Heart left ventricle (tissue), 16 donors: ENCODE results near the gene FAM163B. TPM values are rescaled to one million over a fixed set of nuclear protein-coding genes. Genes with fewer than 3 reads are reported as not detected.

Experiments used
- ATAC-seq, 4 donors: fragments of 200-7000 bp; cut with Tn5 transposase; one replicate each; pipeline ENCODE4 v1.9.1; 2020 to 2022; ENCODE audit warnings: moderate library complexity in 4 of 4, mild to moderate bottlenecking in 3 of 4, moderate number of reproducible peaks in 1 of 4
- DNase-seq, 5 donors: peaks; one replicate each; pipeline ENCODE4 v3.0.0-alpha.2; 2020
- H3K27ac ChIP-seq, 12 donors: fragments of 200-600 bp; sonication (generic) in 4 of 12; one replicate each; pipeline versions ENCODE4 v1.5.0 to v1.8.0; 2016 to 2022; ENCODE audit warnings: mild to moderate bottlenecking in 2 of 12
- H3K27me3 ChIP-seq, 9 donors: fragments of 200-600 bp; sonication (generic) in 2 of 9; one replicate each; pipeline versions ENCODE4 v1.5.1 to v1.8.0; 2016 to 2022; ENCODE audit warnings: mild to moderate bottlenecking in 3 of 9
- H3K36me3 ChIP-seq, 9 donors: fragments of 200-600 bp; sonication (generic) in 2 of 9; one replicate each; pipeline versions ENCODE4 v1.5.0 to v1.8.0; 2018 to 2022; ENCODE audit warnings: mild to moderate bottlenecking in 2 of 9
- H3K4me1 ChIP-seq, 12 donors: fragments of 200-600 bp; sonication (generic) in 4 of 12; one replicate each; pipeline versions ENCODE4 v1.5.0 to v1.8.0; 2016 to 2022; ENCODE audit warnings: mild to moderate bottlenecking in 3 of 12
- H3K4me3 ChIP-seq, 12 donors: fragments of 200-600 bp; sonication (generic) in 4 of 12; one replicate each; pipeline versions ENCODE4 v1.5.0 to v1.8.0; 2017 to 2022; ENCODE audit warnings: mild to moderate bottlenecking in 9 of 12, moderate library complexity in 4 of 12
- H3K9me3 ChIP-seq, 12 donors: fragments of 200-600 bp; sonication (generic) in 4 of 12; one replicate each; pipeline versions ENCODE4 v1.5.0 to v1.8.0; 2016 to 2022; ENCODE audit warnings: mild to moderate bottlenecking in 1 of 12
- POLR2A ChIP-seq, 2 donors: fragments of 450-650 bp; IDR thresholded peaks; one replicate each; pipeline ENCODE4 v1.6.1; 2017; ENCODE audit warnings: antibody characterized with exemption in 2 of 2, mild to moderate bottlenecking in 2 of 2, moderate library complexity in 2 of 2
- WGBS, 4 donors: extraction: QIAGEN DNeasy Blood & Tissue Kit in 2 of 4; methylation state at CpG; one replicate each; pipeline versions ENCODE4 v1.1.5 to v1.1.7; 2013 to 2018; 5-methylcytosine and 5-hydroxymethylcytosine counted together
- intact Hi-C, 10 donors: fragments of 100-400 bp; cut with DNase I; formaldehyde crosslinking; loops; one replicate each; pipeline versions ENCODE4 v1.11.1 to v1.14.2; 2022
- polyA plus RNA-seq, 2 donors: library from polyadenylated mRNA; stranded (reverse); fragments of 200-250 nt; gene quantifications; one replicate each; pipeline ENCODE4 v1.2.3, GENCODE V29; 2013
- total RNA-seq, 9 donors: library from RNA; depleted of rRNA in 2 of 9; stranded (reverse); fragments of >200 nt in 2 of 9; fragmentation: NEBNext Ultra II Directional in 3 of 9; extraction: Animal tissue kit (Norgen Biotek cat#: 25700) in 3 of 9; gene quantifications; one replicate each; pipeline versions ENCODE4 v1.1.0 to v1.2.4, GENCODE V29; 2016 to 2023
- TF ChIP-seq, protein P1 (sequence below), 12 donors: fragments of 200-600 bp; sonication (generic) in 4 of 12; IDR thresholded peaks; one replicate each; pipeline versions ENCODE4 v1.5.0 to v1.8.0; 2018 to 2022; ENCODE audit warnings: antibody characterized with exemption in 12 of 12, mild to moderate bottlenecking in 5 of 12
- donor health status: ischemic (EF 13 %, LVEDD 7.1; RV severe dilation, severe dysfunction).
- donor health status: healthy with polysubstance abuse.
- donor health status: DM: no; HTN: yes; CAD: no.
- donor health status: DM: no; HTN: no; CAD: no.
- donor health status: ischemic (EF 25% LVEDD 6.9; RV normal size, moderate dysfunction).
- donor health status: ischemic (EF 25% LVEDD 5.7; RV mildly dilated, moderate dysfunction).
- donor health status: healthy.
- donor health status: DM: yes; HTN: yes; CAD: no.
- donor health status: ischemic (EF 35%, LVEDD 5.7; RV mildly dilated, moderate dysfunction).
- donor health status: nonischemic (EF 11% LVEDD 7.7; RV severe dilation, severe dysfunction).
- donor health status: DM: yes; HTN: yes; CAD: no.
- donor health status: PGD.
- donor health status: ischemic (EF 29% LVEDD 5.4; RV normal size, mild dysfunction).
- donor health status: nonischemic (EF 23%, LVEDD 6.1; RV moderate dilation, normal function).

FAM163B gene
- total and polyA plus RNA-seq, 11 donors, result 0.08 TPM; not detected in 10

DNA sequence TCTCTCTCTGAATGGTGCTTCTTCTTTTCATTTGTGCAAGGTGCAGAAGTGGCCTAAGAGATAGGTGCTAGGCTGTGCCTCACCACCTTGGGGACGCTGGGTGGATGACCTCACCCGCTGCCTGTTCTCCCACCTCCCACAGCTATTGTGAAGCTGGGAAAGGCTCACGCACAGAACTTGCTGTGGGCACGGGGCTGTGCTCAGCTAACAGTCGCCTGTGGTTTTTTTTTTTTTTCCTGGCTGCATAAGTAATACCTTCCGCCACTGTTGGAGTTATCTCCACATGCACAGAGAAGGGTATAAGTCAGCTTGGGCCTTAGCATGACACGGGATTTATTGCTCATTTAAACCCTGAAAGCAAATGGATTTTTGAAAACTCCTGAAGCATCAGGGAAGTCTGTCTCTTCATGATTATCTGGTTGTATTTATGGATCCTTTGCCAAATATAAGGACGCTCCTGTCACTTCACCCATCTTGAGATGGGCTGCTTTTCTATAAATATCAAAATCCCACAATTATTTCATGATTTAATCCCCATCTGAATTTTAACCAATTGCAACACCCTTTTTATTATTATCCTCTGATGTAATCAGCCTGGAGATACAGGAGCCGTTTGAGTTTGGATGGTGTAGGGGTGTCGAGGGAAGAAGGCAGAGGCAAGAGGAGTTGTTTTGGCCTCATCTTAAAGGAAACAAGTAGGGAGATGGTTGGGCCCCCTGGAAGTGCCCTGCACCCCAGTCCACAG, 36.0 kb upstream of the FAM163B start:
- peaks cover 0 to 9% (median 0%) of the 10 kb centered on the region in 9 donors for H3K27me3 ChIP-seq

DNA sequence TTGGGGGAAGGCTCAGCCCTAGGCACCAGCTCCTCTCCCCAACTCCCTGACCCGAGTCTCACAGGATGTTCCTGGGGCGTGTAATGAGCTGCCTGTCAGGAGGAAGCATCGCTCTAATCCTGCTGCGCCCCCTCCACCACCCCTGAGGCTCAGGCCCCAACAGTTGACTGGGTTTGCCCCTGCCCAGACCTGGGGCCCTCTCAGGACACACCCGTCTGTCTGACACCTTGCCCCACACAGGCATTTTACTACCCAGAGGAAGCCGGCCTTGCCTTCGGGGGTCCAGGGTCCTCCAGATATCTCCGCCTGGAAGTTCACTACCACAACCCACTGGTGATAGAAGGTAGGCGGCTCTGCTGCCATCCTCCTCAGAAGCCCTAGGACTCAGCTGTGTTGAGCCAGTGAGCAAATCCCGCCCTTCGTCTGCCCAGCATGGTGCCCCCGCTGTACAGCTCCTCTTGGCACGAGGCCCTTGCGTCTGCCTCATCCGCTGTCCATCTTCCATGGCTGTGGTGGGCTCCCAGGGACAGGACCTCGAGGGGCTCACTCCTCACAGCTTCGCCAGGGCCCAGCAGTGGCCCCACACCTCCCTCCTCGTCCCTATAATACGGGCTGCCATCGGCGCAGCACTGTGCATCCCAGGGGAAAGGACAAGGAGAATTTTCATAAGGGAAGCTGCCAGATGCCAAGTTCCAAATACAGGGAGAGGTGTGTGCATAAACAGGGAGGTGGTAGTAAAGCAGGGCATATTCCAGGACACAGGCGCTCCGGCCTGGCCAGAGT, 35.0 kb upstream of the FAM163B start:
- ATAC-seq, result no peak
- no peaks in the 10 kb centered on the region for H3K9me3 ChIP-seq
- no peak overlapping the region for H3K4me3 ChIP-seq
- DNase-seq, result no peak
- H3K36me3 ChIP-seq, result no peaks in the 10 kb centered on the region
- H3K27me3 ChIP-seq, result peaks cover 0 to 9% (median 0%) of the 10 kb centered on the region in 9 donors
- no peak overlapping the region for H3K27ac ChIP-seq
- H3K4me1 ChIP-seq, result no peaks in the 10 kb centered on the region
- no peak for TF ChIP-seq POLR2A (IDR thresholded peaks at IDR 0.05)
- TF ChIP-seq, protein P1, sequence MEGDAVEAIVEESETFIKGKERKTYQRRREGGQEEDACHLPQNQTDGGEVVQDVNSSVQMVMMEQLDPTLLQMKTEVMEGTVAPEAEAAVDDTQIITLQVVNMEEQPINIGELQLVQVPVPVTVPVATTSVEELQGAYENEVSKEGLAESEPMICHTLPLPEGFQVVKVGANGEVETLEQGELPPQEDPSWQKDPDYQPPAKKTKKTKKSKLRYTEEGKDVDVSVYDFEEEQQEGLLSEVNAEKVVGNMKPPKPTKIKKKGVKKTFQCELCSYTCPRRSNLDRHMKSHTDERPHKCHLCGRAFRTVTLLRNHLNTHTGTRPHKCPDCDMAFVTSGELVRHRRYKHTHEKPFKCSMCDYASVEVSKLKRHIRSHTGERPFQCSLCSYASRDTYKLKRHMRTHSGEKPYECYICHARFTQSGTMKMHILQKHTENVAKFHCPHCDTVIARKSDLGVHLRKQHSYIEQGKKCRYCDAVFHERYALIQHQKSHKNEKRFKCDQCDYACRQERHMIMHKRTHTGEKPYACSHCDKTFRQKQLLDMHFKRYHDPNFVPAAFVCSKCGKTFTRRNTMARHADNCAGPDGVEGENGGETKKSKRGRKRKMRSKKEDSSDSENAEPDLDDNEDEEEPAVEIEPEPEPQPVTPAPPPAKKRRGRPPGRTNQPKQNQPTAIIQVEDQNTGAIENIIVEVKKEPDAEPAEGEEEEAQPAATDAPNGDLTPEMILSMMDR (IDR thresholded peaks at IDR 0.05), result no peak
- 86 to 88% (median 87%) methylated on average over 19 to 23 of the region's 23 CpGs for WGBS, 4 donors
- intact Hi-C loops, result no loop called here

More for the DNA sequence above, 36.0 kb upstream of the FAM163B start:
- Histone ChIP-seq H3K27ac (no peak overlapping the region), H3K36me3 (no peaks in the 10 kb centered on the region), H3K4me3 (no peak overlapping the region), H3K4me1 (no peaks in the 10 kb centered on the region), H3K9me3 (no peaks in the 10 kb centered on the region)
- 54 to 60% (median 58%) methylated on average over 10 of the region's 10 CpGs for WGBS, 4 donors
- intact Hi-C loops, result no loop called here
- no peak for TF ChIP-seq POLR2A (IDR thresholded peaks at IDR 0.05)
- TF ChIP-seq, protein P1 (IDR thresholded peaks at IDR 0.05), result no peak
- ATAC-seq, result no peak
- no peak for DNase-seq

DNA sequence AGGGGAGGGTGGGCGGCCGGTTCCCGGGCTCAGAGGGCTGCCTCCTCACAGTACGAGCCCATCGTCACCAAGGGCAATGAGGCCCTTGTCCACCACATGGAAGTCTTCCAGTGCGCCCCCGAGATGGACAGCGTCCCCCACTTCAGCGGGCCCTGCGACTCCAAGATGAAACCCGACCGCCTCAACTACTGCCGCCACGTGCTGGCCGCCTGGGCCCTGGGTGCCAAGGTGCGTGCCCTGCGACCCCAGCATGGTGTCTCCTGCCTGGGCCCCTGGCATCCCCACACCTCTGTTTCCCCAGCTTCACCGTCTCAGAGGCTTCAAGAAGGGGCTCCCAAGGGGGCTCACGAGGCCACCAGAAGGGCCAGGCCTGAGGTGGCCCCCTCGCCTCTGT, 34.2 kb upstream of the FAM163B start:
- no peak for ATAC-seq
- DNase-seq, result no peak
- WGBS, 4 donors, result 88 to 93% (median 92%) methylated on average over 10 to 20 of the region's 20 CpGs
- Histone ChIP-seq H3K27me3 (peaks cover 0 to 9% (median 0%) of the 10 kb centered on the region in 9 donors), H3K9me3 (no peaks in the 10 kb centered on the region), H3K4me3 (no peak overlapping the region), H3K4me1 (no peaks in the 10 kb centered on the region), H3K27ac (no peak overlapping the region), H3K36me3 (no peaks in the 10 kb centered on the region)
- intact Hi-C loops, result no loop called here
- TF ChIP-seq, protein P1 (IDR thresholded peaks at IDR 0.05), result no peak
- no peak for TF ChIP-seq POLR2A (IDR thresholded peaks at IDR 0.05)

DNA sequence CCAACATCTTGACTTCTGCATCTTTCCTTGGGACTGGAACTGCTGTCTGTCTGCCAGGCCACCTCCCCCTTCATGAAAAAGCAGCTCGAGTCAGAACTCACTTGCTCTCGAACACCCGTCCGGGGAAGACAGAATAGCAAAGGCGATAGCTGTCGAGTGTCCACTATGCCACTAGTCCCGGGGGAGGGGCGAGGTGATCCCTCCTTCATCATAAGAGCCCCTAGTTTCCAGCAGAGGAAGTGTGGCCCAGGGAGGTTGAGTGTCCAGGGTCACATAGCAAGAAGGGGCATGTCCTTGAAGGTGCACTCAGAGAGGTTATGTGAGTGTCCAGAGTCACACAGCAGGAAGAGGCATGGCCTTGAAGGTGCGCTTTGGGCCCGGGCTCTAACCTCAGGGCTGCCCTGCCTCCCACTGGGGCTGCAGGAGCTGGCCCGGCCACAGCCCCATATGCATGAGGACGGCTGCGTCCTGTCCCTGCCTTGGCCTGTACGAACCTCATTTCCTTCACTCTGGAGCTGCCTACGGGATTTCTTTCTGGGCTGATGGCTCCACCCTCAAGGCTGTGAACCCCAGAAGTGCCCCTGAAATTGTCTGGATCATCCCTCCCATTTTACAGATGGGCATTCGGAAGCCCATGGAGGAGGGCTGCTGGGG, 33.6 kb upstream of the FAM163B start:
- Histone ChIP-seq H3K36me3 (no peaks in the 10 kb centered on the region), H3K4me3 (no peak overlapping the region), H3K27ac (no peak overlapping the region), H3K9me3 (no peaks in the 10 kb centered on the region), H3K27me3 (peaks cover 0 to 9% (median 0%) of the 10 kb centered on the region in 9 donors), H3K4me1 (no peaks in the 10 kb centered on the region)
- ATAC-seq, result no peak
- DNase-seq, result no peak
- intact Hi-C loops, result no loop called here
- WGBS, 4 donors, result 50 to 76% (median 69%) methylated on average over 11 to 16 of the region's 16 CpGs
- TF ChIP-seq, protein P1 (IDR thresholded peaks at IDR 0.05), result no peak
- TF ChIP-seq POLR2A (IDR thresholded peaks at IDR 0.05), result no peak
